HG02642 (cell line): ENCODE data around the gene CROCC2.

Source experiments
- ATAC-seq: cut with Tn5 transposase; IDR thresholded peaks from one replicate; pipeline ENCODE4 v1.9.1; 2021; ENCODE audit warnings: mild to moderate bottlenecking; ENCODE audit not compliant: unreplicated experiment, poor library complexity

The CROCC2 gene

DNA sequence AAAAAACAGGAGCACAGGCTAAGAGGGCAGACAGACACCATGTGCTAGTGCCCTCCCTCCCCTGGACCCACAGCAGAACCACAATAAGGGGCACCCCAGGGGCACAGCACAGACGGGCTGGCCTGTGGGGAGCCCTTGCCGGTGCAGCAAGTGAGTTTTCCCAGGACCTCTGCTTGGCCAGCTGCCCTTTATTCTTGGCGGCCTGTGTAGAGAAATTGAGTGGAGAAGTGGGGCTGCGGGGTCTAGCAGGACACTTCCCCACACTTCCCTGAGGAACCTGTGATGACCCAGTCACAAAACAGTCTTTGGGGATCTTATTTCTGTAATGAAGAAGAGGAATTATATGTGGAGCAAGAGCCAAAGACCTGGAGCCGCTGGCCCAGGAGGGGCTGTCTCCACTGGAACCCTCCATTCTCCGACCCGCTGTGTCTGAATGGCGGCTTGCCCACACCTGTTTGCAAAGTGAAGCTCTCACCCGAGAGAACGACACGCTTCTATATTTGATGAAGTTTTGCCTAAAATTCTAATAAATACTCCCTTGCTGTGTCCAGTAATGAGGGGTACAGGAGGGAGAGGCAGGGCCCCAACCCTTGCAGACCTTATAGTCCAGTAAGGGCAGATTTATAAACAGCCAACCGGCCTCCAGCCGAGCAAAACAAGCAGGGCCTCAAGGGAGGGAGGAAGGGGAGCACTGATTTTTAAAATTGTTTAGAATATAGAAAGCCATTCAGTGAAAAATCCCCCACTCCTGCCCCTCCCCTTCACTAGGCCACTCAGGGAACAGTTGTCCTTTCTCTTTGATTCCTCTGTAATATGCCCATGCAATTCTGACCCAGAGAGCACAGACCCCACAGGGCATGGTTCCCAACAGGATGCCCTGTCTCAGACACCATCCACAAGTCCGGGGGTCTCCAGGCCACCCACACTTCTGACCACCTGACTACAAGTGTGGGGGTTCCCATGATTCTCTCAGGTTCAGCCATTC lies 47.6 kb downstream of the CROCC2 start:
- no peak for ATAC-seq

DNA sequence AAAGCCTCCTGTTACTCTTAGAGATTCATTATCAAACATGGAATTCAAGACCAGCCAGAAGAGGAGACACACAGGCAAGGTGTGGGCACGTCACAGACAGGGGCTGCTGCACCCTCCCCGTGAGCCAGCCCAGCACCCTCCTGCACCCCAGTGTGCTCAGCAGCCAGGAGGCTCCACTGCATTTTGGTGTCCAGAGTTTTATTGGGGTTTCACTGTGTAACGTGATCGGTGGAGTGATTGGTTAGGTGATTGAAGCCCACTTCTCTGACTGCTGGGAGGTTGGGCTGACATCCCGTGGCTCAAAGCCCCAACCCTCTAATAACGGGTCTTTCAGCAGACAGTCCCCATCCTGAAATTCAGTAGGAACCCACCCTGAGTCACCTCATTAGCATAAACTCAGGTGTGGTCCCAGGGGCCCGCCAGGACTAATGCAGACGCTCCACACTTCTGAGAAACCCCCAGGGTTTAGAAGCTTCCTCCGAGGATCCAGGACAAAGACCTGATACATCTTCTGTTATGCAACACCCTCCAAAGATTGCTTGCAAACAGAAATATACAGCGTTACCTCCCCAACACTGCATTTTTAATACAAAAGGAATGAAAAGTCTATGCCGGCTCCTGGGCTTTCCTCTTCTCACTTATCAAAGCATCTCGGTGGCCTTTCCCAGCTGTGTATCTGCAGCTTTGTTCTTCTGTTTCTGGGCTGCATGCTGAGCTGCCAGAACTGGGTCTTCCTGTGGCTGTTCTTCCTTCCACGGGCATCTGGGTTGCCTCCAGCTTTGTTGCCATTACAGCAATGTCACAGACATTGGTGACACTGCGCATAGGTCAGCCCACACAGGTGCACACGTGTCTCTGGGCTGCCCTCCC lies 48.5 kb downstream of the CROCC2 start:
- no peak for ATAC-seq

DNA sequence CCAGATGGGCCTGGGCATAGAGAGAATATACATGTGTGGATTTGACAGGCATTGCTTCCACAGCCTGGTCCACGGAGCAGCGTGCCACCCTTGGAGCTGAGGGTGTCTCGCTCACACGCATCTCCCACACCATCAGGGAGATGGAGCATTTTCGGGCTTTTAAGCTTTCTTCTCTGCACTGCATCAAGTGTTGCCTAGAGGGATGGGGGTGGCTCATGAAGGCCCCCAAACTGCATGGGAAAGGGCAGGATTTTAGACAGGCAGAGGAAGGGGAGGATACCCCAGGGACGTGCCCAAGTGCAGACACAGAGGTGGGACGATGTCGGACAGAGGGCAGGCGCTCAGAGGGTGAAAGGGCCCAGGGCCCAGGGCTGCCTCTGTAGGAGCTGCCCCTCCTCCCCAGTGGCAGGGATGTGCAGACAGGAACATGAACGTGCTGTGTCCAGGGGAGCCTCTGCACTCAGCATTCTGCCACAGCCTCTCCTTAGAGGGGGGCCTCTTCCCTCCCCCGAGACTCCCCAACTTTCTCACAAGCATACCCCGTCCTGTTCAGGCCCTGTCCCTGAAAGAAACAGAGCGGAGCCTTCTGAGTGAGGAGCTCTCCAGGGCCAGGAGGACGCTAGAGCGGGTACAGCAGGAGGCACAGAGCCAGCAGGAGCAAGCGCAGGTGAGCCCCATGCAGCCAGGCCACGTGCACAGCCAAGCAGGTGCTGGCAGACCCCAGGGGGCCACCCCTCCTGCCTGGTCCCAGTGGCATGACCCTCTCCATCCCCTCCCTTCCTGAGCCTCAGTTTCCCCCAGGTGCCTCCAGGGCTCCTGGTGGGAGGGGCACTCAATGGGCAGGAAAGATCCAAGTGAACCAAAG lies 49.4 kb downstream of the CROCC2 start:
- ATAC-seq: no peak

DNA sequence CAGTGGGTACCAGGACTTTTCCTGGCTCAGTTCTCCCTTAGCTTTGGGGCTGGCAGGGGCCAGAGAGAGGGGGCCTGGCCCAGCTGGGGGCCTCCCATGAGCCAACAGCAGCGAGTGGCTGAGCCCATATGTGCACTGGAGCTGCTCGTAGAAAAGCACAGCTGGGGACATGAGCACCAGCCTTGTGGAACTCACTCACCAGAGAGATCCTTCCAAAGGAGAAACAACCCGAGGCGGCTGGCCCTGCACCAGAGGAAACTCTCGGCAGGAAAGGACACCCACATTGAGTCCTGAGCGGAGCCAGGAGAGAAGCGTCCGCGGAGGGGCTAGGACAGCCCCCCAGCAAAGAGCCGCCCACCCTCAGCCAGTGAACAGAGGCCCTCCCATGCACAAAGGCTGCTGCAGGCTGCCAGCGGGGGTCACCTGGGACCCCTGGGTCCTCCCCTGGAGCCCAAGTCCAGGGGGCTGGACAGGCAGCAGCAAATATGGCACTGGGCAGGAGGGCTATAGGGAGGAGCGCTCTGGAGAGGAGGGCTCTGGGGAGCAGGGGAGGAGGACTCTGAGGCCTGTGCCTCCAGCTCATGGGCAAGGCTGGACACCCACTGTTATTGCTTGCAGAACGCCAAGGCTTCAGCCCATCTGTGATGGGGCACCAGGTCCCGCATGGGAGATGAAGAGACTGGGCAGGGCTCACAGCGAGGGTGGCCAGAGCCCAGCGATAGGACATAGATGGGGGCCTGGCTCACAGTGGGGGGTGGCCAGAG lies 50.2 kb downstream of the CROCC2 start:
- no peak for ATAC-seq

DNA sequence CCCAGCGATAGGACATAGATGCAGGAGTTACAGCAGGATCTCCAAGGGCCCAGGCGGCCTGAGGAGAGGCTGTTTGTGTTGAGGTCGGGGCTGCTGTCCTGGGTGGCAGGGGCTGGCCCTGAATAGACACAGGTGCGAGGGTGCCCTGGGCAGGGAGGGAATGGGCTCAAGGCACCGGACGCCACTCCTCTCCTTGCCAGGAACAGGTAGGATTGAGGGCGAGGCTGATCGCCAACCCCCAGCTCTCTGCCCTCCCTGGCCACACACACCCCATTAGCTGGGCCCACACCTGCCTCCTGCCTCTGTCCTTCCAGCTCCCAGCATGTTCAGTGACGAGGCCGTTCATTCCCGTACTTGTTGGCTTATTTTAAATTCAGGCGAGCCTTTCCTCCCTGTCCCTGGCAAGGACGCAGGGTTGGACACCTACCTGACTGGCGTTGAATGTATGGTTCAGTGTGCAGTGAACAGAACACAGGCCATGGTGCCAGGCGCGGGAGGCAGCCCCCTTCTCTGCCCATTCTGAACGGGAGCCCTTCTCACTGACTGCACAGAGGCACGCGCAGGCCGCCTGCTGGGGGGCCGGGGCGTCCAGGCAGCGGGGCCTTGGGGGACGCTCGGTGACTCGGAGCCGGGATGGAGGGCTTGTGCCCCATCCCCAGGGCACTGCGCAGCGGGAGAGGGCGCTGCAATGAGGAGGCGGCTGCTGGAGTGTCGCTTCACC lies 51.0 kb downstream of the CROCC2 start:
- ATAC-seq: no peak

DNA sequence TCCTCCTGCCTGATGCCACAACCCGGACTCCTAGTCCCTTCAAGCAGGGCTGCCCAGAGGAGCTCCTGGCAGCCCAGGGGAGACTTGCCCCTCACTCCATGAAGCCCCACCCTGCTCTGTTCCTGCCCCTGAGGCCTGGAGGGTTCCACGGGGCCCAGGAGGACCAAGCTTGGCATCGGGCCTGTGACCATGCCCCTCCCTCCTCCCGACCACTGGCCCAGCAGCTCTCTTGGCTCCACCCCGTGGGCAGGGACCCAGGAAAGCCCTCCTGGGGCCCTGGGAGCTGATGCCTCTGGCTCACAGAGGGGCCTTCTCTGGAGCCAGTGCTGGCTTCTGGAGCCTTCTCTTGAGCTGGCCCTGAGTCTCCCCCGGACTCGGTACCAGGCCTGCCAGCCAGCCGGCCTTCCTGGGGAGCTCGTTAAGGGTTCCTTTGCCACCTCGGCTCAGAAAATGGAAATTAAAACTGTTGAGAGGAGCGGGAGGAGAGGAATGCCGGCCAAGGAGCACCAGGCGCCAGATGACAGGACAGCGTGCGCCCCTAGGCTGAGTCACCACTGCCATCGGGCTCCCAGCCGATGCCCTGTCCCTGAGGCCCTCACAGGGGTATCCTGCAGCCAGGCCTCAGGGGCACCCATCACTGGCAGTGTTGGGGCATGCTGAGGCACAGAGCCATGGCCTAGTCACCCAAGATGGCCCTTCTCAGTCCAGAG lies 51.7 kb downstream of the CROCC2 start:
- no peak for ATAC-seq

DNA sequence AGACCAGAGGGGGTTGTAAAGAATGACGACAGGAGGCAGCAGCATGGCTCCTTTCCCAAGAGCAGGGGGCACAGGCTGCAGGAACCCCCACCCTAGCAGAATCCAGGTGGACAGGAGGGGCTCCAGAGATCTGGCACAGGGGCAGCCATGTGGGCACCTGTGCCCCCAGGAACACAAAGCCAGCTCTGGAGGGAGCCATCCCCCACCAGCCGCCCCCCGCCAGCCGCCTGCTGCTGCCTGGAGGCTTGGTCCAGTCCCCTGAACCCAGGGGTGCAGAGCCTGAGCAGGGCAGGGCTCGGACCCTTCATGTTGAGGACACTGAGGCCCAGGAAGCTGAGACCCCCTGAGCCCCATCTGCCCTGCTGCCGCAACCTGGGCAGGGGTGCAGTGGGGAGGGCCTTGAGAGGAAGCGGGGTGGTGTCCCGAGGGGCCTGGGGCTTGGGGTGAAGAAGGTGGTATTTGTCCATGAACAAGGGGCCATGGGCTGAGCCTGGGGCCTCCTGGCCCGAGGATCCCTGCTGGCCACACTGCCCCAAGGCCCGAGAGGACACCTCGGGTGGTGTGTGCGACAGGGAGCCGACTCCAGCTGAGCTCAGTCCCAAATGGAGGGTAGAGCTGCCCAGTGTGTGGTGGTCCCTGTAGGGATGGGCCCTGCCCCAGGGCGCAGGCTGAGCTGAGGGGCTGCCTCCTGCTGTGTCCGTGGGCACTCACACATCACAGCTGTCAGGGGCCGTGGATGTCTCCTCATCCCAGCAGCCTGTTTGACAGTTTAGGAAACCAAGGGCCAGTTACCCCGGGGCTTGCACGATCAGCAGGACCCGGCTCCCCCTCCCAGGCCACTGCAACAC lies 52.5 kb downstream of the CROCC2 start:
- no peak for ATAC-seq

DNA sequence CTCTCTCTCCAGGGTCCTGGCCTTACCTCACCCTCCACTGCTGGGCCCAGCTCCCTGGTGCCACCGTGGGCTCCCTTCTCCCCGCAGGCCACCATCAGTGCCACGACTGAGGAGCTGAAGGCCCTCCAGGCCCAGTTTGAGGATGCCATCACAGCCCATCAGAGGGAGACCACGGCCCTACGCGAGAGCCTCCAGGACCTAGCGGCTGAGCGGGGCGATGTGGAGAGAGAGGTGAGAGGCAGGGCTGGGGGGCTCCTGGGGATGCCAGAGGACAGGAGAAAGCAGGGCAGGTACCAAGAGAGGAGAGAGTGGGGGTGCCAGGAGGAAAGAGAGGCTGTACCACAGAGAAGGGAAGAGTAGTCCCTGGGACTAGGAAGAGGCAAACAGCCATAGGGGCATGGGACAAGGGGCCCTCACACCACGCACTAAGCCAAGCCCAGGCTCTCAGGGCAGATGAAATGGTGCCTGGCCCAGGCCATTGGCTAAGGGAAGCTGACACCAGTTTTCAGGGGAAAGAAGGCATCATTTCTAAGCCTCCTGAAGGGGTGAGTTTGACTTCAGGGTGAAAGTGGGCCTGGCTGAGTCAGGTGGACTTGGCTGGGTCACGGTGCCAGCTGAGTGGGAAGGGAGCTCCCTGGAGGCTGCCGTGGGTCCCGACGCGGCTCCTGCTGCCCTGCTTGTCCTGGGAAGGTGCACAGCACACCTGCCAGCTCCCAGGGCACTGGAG lies 53.2 kb downstream of the CROCC2 start:
- ATAC-seq: no peak

DNA sequence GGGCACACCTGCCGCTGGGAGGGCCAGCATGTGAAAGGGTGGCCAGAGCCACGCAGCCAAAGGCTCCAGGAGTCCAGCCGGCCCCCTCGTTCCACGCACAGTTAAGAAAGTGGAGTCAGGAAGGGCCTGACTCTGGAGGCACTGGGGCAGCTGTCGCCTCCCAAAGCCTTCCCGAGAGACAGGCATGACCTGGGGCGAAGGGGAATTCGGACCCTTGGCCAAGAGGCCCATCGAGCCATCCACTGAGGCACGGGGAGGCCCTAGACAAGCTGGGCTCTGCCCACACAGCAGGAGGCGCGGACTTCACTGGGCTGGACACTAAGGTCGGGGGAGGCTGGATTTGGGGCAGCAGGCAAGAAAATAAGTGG lies 53.8 kb downstream of the CROCC2 start:
- ATAC-seq: no peak

DNA sequence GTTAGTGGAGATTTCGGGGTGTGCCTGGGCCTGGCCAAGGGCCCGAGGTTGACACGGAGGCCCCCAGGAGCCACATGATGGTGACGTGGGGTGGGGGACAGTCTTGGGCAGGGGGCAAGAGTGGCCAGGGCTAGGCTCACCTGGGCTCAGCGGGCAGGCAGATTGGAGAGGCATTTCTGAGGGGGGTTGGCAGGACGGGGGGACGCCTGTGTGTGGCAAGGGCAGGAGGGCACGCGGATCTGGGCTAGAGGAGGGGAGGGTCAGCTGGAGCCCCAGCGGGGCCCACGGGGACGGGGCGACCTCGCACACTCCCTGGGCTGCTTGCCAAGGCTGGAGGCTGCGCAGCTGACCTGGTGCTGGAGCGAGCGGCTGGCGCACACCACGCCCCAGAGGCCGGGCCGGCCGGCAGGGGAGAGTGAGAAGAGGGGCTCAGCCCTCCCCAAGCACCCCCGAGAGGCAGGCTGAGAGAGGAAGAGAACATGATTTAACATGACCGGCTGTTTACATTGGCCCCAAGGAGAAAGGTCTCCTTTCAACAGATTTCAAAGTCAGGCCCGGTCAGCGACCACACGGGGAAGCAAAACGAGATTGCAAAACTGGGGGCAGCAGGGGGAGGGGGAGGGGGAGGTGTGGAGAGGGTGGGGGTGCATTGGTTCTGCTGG lies 54.3 kb downstream of the CROCC2 start:
- ATAC-seq: no peak

DNA sequence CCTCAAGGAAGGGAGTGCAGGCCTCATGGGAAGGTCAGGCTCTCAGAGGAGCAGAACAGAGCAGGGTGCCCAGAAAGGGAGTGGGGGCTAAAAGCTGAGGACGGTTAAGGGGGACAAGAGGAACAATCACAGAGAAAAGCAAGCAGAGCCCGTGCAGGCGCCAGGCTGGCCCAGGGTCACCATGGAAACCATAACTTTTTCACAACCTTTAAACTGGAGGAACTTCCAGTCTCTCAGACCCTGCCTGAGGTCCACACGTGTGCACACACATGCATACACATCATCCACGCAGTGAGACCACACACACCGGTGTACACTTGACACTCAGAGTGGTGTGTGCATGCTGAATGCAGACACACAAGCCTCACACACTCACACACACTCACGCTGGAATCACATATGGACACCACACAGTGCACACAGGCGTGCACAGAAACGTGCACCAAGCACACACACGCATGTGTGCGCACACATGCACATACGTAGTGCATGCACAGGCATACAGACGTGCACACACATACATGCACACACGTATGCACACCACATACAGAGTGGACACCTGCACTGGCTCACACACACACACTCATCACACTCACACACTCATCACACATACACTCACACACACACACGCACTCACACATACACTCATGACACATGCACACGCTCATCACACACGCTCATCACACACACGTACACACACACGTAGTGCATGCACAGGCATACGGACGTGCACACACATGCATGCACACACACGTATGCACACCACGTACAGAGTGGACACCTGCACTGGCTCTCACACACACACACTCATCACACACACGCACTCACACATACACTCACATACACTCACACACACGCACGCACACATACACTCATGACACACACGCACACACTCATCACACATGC lies 55.1 kb downstream of the CROCC2 start:
- ATAC-seq: no peak

DNA sequence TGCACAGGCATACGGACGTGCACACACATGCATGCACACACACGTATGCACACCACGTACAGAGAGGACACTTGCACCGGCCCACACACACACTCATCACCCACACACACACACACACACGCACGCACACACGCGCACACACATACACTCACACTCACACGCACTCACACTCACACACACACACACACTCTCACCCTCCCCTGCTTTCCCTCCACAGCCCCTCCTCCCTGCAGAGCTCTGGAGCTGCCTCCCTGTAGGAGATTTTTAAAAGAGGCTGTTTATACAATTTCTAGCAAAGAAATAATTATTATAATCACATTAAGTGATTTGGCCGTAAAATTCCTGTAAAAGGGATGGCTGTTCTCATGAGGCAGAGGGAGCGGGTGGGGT lies 55.8 kb downstream of the CROCC2 start:
- no peak for ATAC-seq

DNA sequence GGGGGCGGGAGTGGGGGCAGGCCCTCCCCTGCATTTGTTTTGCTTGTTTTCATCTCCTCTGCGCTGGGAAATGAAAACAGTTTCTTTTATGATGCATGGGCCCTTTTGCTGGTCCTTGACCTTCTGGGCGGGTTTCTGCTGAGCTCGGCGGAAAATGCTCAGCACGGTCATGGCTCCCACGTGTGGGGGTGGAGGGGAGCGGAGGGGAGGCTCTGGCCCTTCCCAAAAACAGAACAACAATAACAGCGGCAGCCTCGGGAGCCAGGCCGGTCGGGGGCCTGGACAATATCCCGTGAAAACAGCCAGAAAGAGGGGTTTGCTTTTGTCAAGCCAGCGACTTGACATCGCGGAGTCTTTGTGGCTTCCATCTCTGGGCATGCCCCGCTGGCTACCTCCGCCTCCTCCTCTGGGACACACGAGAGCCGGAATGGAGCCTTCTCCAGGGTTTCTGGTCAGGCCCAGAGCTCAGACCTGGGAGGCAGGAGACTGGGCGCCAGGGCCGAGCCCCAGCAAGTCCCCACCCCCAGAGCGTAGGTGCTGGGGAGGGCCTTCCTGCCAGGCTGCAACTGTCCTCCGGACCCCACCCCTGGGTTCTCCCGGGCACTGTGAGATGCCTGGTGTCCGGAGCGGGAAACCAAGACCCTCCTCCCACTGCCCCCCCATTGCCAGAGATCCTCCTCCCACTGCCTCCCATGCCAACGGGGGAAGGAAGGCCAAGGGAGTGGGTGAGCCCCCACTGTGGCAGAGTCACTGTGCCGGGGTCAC lies 56.3 kb downstream of the CROCC2 start:
- ATAC-seq: no peak

DNA sequence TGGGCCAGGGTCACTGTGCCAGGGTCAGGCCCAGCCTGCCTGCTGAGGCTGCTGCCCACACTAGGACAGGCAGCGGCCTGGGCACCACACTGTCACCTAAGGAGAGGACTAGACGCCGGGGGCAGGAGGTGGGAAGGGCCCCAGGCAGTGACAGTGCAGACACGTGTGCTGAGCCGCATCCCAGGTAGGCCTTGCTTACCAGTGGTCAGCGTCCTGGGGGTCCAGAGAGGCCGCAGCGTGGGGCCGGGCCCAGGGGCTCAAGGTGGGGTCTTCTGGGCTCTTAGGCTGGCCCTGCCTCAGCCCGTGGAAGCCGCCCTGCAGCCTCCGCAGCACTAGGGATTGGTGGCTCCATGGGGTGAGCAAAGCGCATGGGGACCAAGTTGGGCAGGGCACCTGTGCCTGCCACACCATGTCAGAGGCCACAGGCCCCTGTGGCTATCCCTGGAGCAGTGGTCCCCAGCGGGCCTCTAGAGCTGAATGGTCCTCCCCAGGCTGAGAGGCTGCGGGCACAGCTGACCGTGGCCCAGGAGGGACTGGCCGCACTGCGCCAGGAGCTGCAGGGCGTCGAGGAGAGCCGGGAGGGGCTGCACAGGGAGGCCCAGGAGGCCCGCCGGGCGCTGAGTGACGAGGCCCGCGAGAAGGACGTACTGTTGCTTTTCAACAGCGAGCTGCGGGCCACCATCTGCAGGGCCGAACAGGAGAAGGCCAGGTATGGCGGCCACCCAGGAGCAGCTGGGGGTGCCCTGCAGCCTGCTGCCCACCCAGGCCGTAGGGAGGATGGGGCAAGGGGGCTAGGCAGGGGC lies 57.1 kb downstream of the CROCC2 start:
- no peak for ATAC-seq
